Panc1 (cell line): ENCODE results near the gene APEX2. TPM values are rescaled to one million over a fixed set of nuclear protein-coding genes. Genes with fewer than 3 reads are reported as not detected.
"Not testable (repeated sequence)": the region's sequence is repeated elsewhere in the genome, so short reads cannot be mapped to it uniquely, and the experiment has no call there.

ENCODE experiments used
- ATAC-seq: fragments of 200-7000 bp; cut with Tn5 transposase; 2 replicates; pipeline ENCODE4 v1.9.1; 2020; ENCODE audit warnings: mild to moderate bottlenecking, moderate library complexity
- BruUV-seq: library from RNA; stranded (reverse); fragments of 400-500 nt; replicated peaks from 2 replicates; lab custom pipeline; 2021; lab: Mats Ljungman, UMichigan
- CTCF ChIA-PET: fragments of 300-600 bp; sonication (Branson Sonifier 250); formaldehyde crosslinking; loops from one replicate; lab custom pipeline; 2022; ENCODE audit warnings: antibody characterized with exemption; lab: Charles Lee
- POLR2A ChIA-PET: fragments of 300-600 bp; sonication (Branson Sonifier 250); formaldehyde crosslinking; loops from one replicate; lab custom pipeline; 2022; ENCODE audit warnings: antibody characterized with exemption; lab: Charles Lee
- DNase-seq: peaks from one replicate; pipeline ENCODE4 v3.0.0-alpha.2; 2010; ENCODE audit warnings: low read depth, low spot score
- H3K27ac ChIP-seq: 2 replicates; pipeline ENCODE4 v1.5.1; 2011; ENCODE audit warnings: mild to moderate bottlenecking, low read length, inconsistent platforms
- H3K27me3 ChIP-seq: fragments of 200-500 bp; sonication (Bioruptor generic); 2 replicates; pipeline ENCODE4 v1.6.0; 2014; ENCODE audit warnings: low read length, inconsistent platforms; ENCODE audit not compliant: control insufficient read depth, insufficient read depth
- H3K36me3 ChIP-seq: fragments of 200-500 bp; sonication (Bioruptor generic); 2 replicates; pipeline ENCODE4 v1.5.1; 2014; ENCODE audit warnings: inconsistent platforms, mild to moderate bottlenecking, low read length, moderate library complexity; ENCODE audit not compliant: control insufficient read depth, insufficient read depth
- H3K4me1 ChIP-seq: 2 replicates; pipeline ENCODE4 v1.5.1; 2011; ENCODE audit warnings: inconsistent platforms, mild to moderate bottlenecking, low read length, moderate library complexity; ENCODE audit not compliant: control insufficient read depth, insufficient read depth
- H3K4me3 ChIP-seq, 2 experiments: 2 replicates each; pipeline ENCODE4 v1.5.1; 2011 to 2012; ENCODE audit warnings: low read depth in 2 of 2, low read length in 2 of 2, mild to moderate bottlenecking in 2 of 2, inconsistent platforms in 1 of 2, moderate library complexity in 1 of 2
- H3K9me3 ChIP-seq: fragments of 200-500 bp; sonication (Bioruptor generic); 2 replicates; pipeline ENCODE4 v1.5.1; 2014; ENCODE audit warnings: low read depth, mild to moderate bottlenecking, inconsistent platforms, low read length, moderate library complexity; ENCODE audit not compliant: control insufficient read depth, insufficient read depth
- POLR2AphosphoS5 ChIP-seq: IDR thresholded peaks from 2 replicates; pipeline ENCODE4 v1.6.1; 2012; ENCODE audit warnings: mild to moderate bottlenecking, low read depth, low read length, moderate library complexity
- SIN3A ChIP-seq: IDR thresholded peaks from 2 replicates; pipeline ENCODE4 v1.6.1; 2012; ENCODE audit warnings: low read depth, mild to moderate bottlenecking, low read length, moderate library complexity, borderline replicate concordance; ENCODE audit not compliant: insufficient read depth
- TCF7L2 ChIP-seq: IDR thresholded peaks from 2 replicates; pipeline ENCODE4 v1.6.1; 2011; ENCODE audit warnings: mild to moderate bottlenecking, low read depth, low read length, inconsistent platforms
- in situ Hi-C: cut with HindIII; loops from 2 replicates; pipeline ENCODE4 v1.10.0; 2016; ENCODE audit warnings: low sequenced_read_pairs, low pct_unique_long_range_greater_than_20kb
- intact Hi-C: fragments of 100-400 bp; cut with micrococcal nuclease; formaldehyde crosslinking; loops from one replicate; pipeline ENCODE4 v1.10.0; 2022; ENCODE audit not compliant: unreplicated experiment
- total RNA-seq: library from RNA; stranded (reverse); gene quantifications from one replicate; pipeline ENCODE4 v1.2.1, GENCODE V29; 2021; ENCODE audit not compliant: unreplicated experiment
- TF ChIP-seq, protein P1 (sequence below): fragments of 450-650 bp; IDR thresholded peaks from 2 replicates; pipeline ENCODE4 v1.5.1; 2017; ENCODE audit warnings: mild to moderate bottlenecking
- TF ChIP-seq, protein P2 (sequence below), 2 experiments: IDR thresholded peaks; 2 replicates each; pipeline ENCODE4 v1.6.1; 2011 to 2012; ENCODE audit warnings: low read depth in 2 of 2, control low read depth in 1 of 2, low read length in 1 of 2, mild to moderate bottlenecking in 1 of 2, moderate library complexity in 1 of 2; ENCODE audit not compliant: insufficient read depth in 1 of 2

Gene APEX2
- total RNA-seq, 1 experiment from 2014 or later: 32.3 TPM

DNA sequence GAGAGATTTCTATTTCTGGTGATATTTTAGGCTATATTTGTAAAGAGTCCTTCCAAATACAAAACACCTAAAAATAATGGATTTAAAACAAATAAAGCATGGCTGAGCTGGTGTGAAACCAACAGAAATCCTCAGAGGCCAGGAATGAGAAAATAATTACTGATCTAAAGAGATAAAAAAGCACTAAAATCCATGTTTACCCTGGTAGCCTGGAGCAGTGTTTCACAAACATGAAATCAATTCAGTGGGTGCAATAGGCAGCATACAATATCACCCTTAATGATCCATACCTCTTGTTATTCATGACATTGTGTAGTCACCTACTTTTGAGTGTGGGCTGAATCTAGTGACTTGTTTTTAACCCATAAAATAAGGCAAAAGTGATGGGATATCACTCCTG, 20.7 kb upstream of the APEX2 start:
- POLR2A ChIA-PET: no interaction called here
- H3K27me3 ChIP-seq: no peaks in the 10 kb centered on the region
- H3K36me3 ChIP-seq: no peaks in the 10 kb centered on the region
- ATAC-seq: no peak
- in situ Hi-C loops (no loop called here), intact Hi-C loops (no loop called here)
- TF ChIP-seq POLR2AphosphoS5: no peak
- TF ChIP-seq, protein P1, sequence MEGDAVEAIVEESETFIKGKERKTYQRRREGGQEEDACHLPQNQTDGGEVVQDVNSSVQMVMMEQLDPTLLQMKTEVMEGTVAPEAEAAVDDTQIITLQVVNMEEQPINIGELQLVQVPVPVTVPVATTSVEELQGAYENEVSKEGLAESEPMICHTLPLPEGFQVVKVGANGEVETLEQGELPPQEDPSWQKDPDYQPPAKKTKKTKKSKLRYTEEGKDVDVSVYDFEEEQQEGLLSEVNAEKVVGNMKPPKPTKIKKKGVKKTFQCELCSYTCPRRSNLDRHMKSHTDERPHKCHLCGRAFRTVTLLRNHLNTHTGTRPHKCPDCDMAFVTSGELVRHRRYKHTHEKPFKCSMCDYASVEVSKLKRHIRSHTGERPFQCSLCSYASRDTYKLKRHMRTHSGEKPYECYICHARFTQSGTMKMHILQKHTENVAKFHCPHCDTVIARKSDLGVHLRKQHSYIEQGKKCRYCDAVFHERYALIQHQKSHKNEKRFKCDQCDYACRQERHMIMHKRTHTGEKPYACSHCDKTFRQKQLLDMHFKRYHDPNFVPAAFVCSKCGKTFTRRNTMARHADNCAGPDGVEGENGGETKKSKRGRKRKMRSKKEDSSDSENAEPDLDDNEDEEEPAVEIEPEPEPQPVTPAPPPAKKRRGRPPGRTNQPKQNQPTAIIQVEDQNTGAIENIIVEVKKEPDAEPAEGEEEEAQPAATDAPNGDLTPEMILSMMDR: no peak
- TF ChIP-seq, protein P2, sequence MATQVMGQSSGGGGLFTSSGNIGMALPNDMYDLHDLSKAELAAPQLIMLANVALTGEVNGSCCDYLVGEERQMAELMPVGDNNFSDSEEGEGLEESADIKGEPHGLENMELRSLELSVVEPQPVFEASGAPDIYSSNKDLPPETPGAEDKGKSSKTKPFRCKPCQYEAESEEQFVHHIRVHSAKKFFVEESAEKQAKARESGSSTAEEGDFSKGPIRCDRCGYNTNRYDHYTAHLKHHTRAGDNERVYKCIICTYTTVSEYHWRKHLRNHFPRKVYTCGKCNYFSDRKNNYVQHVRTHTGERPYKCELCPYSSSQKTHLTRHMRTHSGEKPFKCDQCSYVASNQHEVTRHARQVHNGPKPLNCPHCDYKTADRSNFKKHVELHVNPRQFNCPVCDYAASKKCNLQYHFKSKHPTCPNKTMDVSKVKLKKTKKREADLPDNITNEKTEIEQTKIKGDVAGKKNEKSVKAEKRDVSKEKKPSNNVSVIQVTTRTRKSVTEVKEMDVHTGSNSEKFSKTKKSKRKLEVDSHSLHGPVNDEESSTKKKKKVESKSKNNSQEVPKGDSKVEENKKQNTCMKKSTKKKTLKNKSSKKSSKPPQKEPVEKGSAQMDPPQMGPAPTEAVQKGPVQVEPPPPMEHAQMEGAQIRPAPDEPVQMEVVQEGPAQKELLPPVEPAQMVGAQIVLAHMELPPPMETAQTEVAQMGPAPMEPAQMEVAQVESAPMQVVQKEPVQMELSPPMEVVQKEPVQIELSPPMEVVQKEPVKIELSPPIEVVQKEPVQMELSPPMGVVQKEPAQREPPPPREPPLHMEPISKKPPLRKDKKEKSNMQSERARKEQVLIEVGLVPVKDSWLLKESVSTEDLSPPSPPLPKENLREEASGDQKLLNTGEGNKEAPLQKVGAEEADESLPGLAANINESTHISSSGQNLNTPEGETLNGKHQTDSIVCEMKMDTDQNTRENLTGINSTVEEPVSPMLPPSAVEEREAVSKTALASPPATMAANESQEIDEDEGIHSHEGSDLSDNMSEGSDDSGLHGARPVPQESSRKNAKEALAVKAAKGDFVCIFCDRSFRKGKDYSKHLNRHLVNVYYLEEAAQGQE (IDR thresholded peaks at IDR 0.05; ENCODE audit: insufficient read depth in 1 of 2, low read depth in 2 of 2, low read length in 1 of 2): no peak
- no peak for TF ChIP-seq SIN3A
- TF ChIP-seq TCF7L2: no peak
- no peaks in the 10 kb centered on the region for H3K4me1 ChIP-seq
- CTCF ChIA-PET: no interaction called here
- no peak for DNase-seq
- no peak overlapping the region for H3K4me3 ChIP-seq
- no peak overlapping the region for H3K27ac ChIP-seq
- H3K9me3 ChIP-seq: no peaks in the 10 kb centered on the region
- no TSS peak for BruUV-seq

DNA sequence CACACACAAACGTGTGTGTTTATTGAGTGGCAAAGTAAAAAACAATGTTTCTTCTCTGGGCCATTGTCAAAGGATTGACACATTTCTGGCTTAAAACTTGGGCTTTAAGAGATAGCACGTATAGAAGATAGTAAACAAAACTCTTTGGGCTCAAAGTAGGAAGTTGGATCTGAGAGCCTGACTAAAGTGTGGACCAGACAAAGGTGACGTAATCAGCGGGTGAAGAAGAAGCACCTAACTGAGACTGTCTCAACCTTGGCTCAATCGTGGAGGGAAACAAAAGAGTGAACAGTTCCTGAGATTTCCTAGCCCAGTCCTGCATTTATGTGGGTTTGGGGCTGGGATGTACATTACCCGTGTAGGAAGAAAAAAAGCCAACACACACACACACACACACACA, 19.8 kb upstream of the APEX2 start:
- intact Hi-C loops: no loop called here
- no peak for TF ChIP-seq TCF7L2
- no peak for TF ChIP-seq POLR2AphosphoS5
- TF ChIP-seq, protein P2 (IDR thresholded peaks at IDR 0.05; ENCODE audit: insufficient read depth in 1 of 2, low read depth in 2 of 2, low read length in 1 of 2): no peak
- TF ChIP-seq, protein P1: no peak
- no peak for TF ChIP-seq SIN3A
- Histone ChIP-seq H3K27me3 (no peaks in the 10 kb centered on the region), H3K36me3 (no peaks in the 10 kb centered on the region), H3K27ac (no peak overlapping the region), H3K9me3 (no peaks in the 10 kb centered on the region), H3K4me3 (no peak overlapping the region), H3K4me1 (no peaks in the 10 kb centered on the region)
- CTCF ChIA-PET: no interaction called here
- DNase-seq (no peak), ATAC-seq (no peak)
- no TSS peak for BruUV-seq
- in situ Hi-C loops: no loop called here
- POLR2A ChIA-PET: no interaction called here

DNA sequence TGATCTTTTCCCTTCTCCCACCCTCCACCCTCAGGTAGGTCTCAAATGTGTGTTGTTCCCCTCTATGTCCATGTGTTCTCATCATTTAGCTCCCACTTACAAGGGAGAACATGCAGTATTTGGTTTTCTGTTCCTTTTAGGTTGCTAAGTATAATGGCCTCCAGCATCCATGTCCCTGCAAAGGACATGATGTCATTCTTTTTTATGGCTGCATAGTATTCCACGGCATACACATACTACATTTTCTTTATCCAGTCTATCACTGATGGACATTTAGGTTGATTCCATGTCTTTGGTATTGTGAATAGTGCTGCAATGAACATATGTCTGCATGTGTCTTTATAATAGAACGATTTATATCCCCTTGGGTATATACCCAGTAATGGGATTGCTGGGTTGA, 16.9 kb upstream of the APEX2 start:
- ATAC-seq, CTCF ChIA-PET, H3K4me3 ChIP-seq, in situ Hi-C loops, H3K4me1 ChIP-seq, H3K9me3 ChIP-seq, BruUV-seq, H3K27me3 ChIP-seq, H3K27ac ChIP-seq, H3K36me3 ChIP-seq, DNase-seq, intact Hi-C loops, POLR2A ChIA-PET: not testable (repeated sequence)
